ENCODE data around the gene FPR1.

Gene FPR1

GRCh38 chr19:51703575-51704515 lies 47.8 kb downstream of the FPR1 start:
- peak; percentile 97 for DNase-seq

- peak; percentile 41 for DNase-seq
These were observed 48.7 kb downstream of the FPR1 start for GRCh38 chr19:51702825-51703574.

- DNase-seq = peak; percentile 76
These were observed 49.4 kb downstream of the FPR1 start for GRCh38 chr19:51702103-51702824.

- no peak for DNase-seq
These were observed 50.1 kb downstream of the FPR1 start for GRCh38 chr19:51701468-51702100.

GRCh38 chr19:51699170-51699569 lies 52.5 kb downstream of the FPR1 start:
- no peak for DNase-seq

- DNase-seq = no peak
These were observed 53.4 kb downstream of the FPR1 start for GRCh38 chr19:51698296-51698695.

GRCh38 chr19:51697169-51697776 lies 54.4 kb downstream of the FPR1 start:
- no peak for DNase-seq

- no peak for DNase-seq
These were observed 55.1 kb downstream of the FPR1 start for GRCh38 chr19:51696606-51697005.
